Stimulated activated CD4-positive, alpha-beta T cell treated with anti-CD3 and anti-CD28 coated beads, Interleukin-1b, Interleukin-23, amount 100 ng/mL, for 24 hours (primary cell): ENCODE results near the gene UNC79.
"Not testable (repeated sequence)": the region's sequence is repeated elsewhere in the genome, so short reads cannot be mapped to it uniquely, and the experiment has no call there.

Experiments
- DNase-seq, 4 experiments: peaks; one replicate each; pipeline ENCODE4 v3.0.0-alpha.2; 2020; ENCODE audit warnings: low read depth in 4 of 4, low spot score in 1 of 4

The UNC79 gene

DNA sequence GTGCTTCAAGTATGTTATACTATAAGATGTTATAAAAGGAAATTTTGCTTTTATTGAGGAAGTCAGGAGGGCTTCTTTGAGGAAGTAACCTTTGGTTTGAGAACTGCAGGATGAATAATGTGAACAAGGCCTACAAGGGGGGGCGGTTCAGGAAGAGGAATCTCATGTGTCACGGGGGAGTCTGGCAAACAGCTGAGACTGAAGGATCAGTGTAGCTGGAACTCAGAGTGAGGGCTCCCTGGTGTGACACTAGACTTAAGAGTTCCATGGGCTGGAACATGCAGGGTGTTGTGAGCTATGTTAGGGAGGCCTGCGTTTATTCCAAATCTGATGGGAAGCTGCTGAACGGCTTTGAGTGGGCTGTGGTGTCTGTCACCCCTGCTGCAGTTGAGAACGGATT, 62.3 kb downstream of the UNC79 start:
- no peak for DNase-seq

DNA sequence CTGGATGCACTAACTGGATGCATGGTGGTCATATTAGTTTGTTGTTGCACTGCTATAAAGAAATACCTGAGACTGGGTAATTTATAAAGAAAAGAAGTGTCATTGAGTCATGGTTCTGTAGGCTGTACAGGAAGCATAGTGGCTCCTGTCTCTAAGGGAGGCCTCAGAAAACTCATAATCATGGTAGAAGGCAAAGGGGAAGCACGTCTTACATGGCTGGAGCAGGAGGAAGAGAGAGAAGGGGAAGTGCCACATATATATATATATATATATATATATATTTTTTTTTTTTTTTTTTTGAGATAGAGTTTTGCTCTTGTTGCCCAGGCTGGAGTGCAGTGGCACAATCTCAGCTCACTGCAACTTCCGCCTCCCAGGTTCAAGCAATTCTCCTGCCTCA, 62.9 kb downstream of the UNC79 start:
- DNase-seq: not testable (repeated sequence)

DNA sequence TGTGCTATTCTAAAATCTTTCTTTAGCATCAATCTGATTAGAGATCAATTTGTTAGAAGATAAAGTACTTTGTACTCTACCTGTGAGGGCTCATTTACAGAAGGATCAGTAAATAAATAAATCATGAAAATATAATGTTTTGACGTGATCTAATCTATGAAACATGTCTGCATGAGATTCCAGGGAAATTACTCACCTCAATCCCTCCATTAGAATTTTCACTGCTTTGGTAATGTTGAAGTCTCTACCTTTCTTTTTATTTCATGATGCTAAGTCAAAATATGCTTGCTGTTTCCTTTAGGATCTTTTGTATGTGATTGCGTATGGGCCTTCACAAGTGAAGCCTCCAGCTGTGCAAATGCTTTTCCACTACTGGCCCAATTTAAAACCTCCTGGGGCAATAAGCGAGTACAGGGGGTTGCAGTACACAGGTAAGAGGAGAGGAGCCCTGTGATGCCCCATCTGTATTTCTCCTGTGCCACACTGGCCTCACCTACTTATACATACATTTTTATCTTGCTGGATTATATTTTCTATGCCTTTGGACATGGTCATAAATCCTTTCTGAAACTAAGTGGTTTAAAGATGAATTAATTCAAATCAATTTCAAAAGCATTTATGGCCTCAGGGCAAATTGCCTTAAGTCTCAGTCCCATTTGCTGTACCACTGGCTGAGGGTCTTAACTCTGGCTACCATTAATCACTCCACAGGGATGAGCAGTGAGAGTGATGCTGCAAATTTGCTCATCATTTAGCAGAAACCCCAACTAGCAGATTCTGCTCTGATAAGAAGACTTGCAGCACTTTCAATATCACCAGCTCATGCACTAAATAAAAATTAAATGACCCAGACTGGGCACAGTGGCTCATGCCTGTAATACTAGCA, 66.4 kb downstream of the UNC79 start:
- DNase-seq: no peak

DNA sequence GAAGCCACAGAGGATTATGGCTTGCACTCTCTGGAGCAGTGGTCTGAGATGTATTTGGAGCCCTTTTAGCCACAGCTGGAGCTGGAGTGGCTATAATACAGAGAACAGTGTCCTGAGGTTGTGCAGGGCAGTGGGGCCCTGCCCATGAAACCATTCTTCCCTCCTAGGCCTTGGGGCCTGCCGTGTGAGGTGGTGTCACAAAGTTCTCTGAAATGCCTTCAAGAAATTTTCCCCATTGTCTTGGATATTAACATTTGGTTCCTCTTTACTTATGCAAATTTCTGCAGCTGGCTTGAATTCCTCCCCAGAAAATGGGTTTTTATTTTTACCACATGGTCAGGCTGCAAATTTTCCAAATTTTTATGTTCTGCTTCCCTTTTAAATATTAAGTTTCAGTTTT, 79.3 kb downstream of the UNC79 start:
- no peak for DNase-seq

DNA sequence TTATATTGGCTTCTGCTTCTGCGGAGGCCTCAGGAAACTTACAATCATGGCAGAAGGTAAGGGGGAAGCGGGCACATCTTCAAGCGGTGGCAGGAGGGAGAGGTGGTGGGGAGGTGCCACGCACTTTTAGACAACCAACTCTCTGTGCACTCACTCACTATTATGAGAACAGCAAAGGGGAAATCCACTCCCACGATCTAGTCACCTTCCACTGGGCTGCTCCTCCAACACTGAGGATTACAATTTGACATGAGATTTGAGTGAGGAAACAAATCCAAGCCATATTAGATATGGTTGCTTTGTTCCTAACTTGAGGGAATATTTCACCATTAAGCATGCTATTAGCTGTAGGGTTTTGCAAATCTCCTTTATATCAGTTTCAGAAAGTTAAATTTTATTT, 80.3 kb downstream of the UNC79 start:
- DNase-seq: no peak

- no peak for DNase-seq
Observed at GRCh38 chr14:93520053-93520607, 89.4 kb downstream of the UNC79 start.

- no peak for DNase-seq
Observed at GRCh38 chr14:93522221-93522620, 91.5 kb downstream of the UNC79 start.

GRCh38 chr14:93525216-93525615, 94.5 kb downstream of the UNC79 start:
- DNase-seq: not testable (repeated sequence)

GRCh38 chr14:93525696-93526451, 95.1 kb downstream of the UNC79 start:
- no peak for DNase-seq

- DNase-seq: no peak
Observed at GRCh38 chr14:93527203-93527607, 96.5 kb downstream of the UNC79 start.

DNA sequence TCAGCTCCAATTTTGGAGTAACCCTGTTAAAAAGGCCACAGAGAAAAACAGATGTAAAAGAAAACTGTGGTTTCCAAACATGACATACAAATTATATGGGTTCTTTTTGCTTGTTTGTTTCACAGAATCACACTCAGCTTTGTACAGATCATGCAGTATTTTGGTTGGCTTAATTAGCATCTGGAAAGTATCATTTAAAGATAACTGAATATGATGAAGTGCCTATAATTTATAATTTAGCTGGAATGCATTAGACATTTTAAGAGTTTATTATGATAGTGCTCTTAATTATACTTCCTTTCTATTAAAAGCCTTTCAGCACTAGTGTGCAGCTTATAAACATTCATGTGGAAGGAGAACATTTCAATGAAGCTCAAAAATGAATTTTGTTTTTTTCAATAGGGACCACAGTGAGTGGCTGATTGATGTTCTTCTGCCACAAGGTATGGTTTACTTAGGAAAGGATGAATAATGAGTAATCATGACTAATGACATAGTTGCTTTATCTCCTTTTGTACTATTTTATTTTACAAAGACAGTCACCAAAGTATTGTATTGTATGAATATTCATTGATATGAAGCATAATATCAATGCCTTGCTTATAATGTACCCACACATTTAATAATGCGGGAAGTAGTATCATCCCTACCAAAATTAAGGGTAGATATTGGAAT, 98.3 kb downstream of the UNC79 start:
- DNase-seq: no peak

- no peak for DNase-seq
Observed at GRCh38 chr14:93531644-93532043, 100.9 kb downstream of the UNC79 start.

GRCh38 chr14:93532541-93532940, 101.8 kb downstream of the UNC79 start:
- DNase-seq: no peak

DNA sequence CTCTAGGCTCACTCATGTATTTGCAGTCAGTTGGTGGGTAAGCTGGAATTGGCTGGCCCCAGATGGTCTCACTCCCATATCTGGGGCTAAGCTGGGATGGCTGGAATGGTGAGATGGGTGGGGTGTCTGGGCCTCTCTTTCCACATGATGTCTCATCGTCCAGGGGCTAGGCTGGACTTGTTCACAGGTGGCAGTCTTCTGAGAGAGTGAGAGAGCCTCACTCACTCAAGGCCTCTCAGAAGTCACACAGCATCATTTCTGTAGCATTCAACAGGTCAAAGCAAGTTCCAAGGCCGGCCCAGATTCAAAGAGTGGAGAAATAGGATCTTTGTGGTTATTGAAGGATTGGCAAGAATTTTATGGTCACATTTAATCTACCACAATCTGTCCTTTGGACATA, 102.7 kb downstream of the UNC79 start:
- DNase-seq: no peak

GRCh38 chr14:93533842-93534241, 103.1 kb downstream of the UNC79 start:
- DNase-seq: no peak

GRCh38 chr14:93535537-93535936, 104.8 kb downstream of the UNC79 start:
- no peak for DNase-seq

DNA sequence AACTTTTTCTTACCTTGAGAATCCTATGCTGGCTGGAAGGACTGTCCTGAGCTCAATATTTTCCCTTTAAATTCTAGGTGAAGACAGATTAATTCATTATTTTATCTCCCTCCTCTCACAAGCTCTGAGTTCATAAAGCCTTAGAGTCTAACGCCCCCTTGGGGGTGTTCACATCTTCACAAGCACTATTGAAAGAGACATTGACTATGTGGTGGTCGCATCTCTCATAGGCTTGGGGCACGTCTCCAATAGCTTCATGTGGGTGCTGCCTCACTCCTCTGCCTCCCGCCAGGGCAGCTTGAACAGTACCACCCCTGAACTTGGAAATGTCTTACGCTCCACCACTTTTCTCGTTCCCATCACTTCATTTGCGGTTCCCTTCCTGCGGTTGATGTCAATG, 106.2 kb downstream of the UNC79 start:
- no peak for DNase-seq

DNA sequence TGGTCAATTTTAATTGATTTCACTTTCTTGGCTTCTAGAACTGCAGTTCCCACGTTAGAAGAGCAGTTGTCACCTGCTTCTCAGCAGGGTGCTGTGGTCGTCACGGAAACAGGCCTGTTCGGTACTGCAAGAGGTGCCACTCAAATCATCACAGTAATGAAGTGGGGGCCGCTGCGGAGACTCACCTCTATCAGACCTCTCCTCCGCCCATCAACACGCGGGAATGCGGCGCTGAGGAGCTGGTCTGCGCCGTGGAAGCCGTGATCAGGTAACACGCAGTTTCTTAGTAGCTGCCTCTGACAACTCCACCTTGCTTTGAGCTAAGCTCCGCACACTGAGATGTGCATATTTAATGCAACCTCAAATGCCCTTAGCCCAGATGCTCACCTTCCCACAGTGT, 107.2 kb downstream of the UNC79 start:
- DNase-seq: no peak

DNA sequence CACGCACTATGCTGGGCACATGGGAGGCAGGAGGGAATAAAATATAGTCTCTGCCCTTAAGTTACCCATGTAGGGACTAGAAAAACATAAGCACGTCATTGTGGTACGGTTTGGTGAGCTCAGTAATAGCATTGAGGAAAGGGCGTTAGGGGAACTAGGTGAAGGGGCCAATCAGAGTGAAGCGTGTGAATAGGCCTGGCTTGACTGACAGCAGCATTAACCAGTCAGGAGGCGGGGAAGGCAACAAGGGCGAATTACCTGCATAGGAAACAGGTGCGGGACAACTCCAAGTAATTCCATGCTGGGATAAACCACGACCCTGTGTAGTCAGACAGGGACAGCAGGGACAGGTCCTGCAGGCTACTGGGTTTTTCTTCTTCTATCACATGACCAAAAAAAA, 107.7 kb downstream of the UNC79 start:
- DNase-seq: no peak

GRCh38 chr14:93540235-93540634, 109.5 kb downstream of the UNC79 start:
- no peak for DNase-seq

DNA sequence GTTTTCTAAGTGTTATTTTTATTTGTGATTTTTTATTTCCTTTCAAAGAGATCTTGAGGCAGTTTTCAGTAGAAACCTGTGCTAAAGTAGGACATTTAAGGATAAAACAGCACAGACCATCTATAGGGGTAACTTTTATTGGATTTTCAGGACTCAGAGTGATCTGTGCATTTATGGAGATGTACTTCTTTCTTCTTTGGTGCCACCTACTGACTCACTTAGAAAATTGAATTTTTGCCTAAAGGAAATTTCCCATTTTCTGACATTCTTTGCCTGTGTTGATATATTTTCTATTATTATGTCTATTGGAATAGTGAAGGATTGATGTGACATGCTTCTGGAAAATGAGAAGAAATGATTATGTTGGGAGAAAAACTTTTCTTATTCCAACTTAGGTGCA, 113.0 kb downstream of the UNC79 start:
- DNase-seq: no peak

DNA sequence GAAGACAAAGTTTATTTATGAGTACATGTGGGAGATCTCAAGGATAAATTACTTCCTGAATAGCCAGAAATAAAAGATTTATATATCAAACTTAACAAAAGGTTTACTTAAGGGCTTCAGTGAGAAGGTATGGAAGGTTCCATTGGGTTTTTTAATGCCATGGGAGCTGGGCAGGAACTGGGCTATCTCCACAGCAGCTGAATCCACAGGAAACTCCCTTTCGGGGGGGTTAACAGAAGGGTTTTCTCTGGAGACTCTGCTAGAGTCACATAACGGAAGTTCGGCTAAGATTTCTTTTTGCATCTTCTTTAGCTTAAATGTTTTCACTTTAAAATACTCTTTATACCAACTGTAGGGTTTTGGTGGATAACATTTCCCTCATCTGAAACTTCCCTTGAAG, 113.5 kb downstream of the UNC79 start:
- DNase-seq: no peak
